ENCODE data around the gene FKBP15. TPM values are rescaled to one million over a fixed set of nuclear protein-coding genes. Genes with fewer than 3 reads are reported as not detected.

FKBP15 gene
- polyA plus RNA-seq, 1 of the 3 experiments (the other 2 are of a cell fraction), result 13.9 TPM

- H3K4me1 ChIP-seq (ENCODE audit: control insufficient read depth in 1 of 2, insufficient read depth in 2 of 2, low read depth in 1 of 2, low read length in 1 of 2), result no peaks in the 10 kb centered on the region
- DNase-seq, result no peak
- H4K20me1 ChIP-seq (ENCODE audit: insufficient read depth), result no peaks in the 10 kb centered on the region
- no peaks in the 10 kb centered on the region for H3K9me3 ChIP-seq
- H3K4me3 ChIP-seq (ENCODE audit: low read depth in 2 of 2, low read length in 1 of 2), result no peak overlapping the region
- H2AFZ ChIP-seq (ENCODE audit: low read depth), result no peak overlapping the region
- peaks cover 4% of the 10 kb centered on the region for H3F3A ChIP-seq (replicated peaks; ENCODE audit: insufficient read depth)
- H3K4me2 ChIP-seq, result no peak overlapping the region
- H3K9ac ChIP-seq, result no peak overlapping the region
- H3K36me3 ChIP-seq (replicated peaks in 1 of 2; ENCODE audit: control insufficient read depth in 1 of 2, insufficient read depth in 2 of 2, low read length in 1 of 2), result peaks cover 54 to 89% of the 10 kb centered on the region in 2 experiments
- H3K9me2 ChIP-seq, result no peaks in the 10 kb centered on the region
- no peaks in the 10 kb centered on the region for H3K27me3 ChIP-seq (ENCODE audit: insufficient read depth)
- H3K79me2 ChIP-seq (ENCODE audit: insufficient read depth), result no peaks in the 10 kb centered on the region
- 84% methylated on average over 2 of the region's 2 CpGs for WGBS (ENCODE audit: low lambda C conversion rate)
- ChIA-PET POLR2A (no interaction called here), CTCF (interaction anchor here (1.6 to 2.6 kb wide), 2 partner anchors 11 to 17 kb away, joined by 3 to 9 read pairs; no protein-coding TSS in a partner anchor)
- TF ChIP-seq SMC3 (IDR thresholded peaks at IDR 0.05; ENCODE audit: low read depth, low read length) (no peak), JUND (IDR thresholded peaks at IDR 0.05) (no peak), TCF12 (IDR thresholded peaks at IDR 0.05) (no peak), IRF3 (IDR thresholded peaks at IDR 0.05; ENCODE audit: low read depth, low read length) (no peak), FOXJ3 (CRISPR knock-in tag; IDR thresholded peaks at IDR 0.05) (no peak), MAX (IDR thresholded peaks at IDR 0.05; ENCODE audit: low read depth) (no peak), REST (IDR thresholded peaks at IDR 0.05; ENCODE audit: low read depth, low read length) (no peak), NFIC (IDR thresholded peaks at IDR 0.05; ENCODE audit: borderline replicate concordance) (no peak), EP300 (IDR thresholded peaks at IDR 0.05; ENCODE audit: borderline replicate concordance in 1 of 2, low read depth in 1 of 2, low read length in 1 of 2) (no peak), EZH2phosphoT487 (IDR thresholded peaks at IDR 0.05; ENCODE audit: borderline replicate concordance, low read depth) (no peak), PBX3 (IDR thresholded peaks at IDR 0.05) (no peak), CTCF (IDR thresholded peaks at IDR 0.05) (no peak)
- no peak overlapping the region for H3K27ac ChIP-seq (ENCODE audit: low read depth in 2 of 2, low read length in 1 of 2)
These were observed 36.5 kb downstream of the FKBP15 start for GRCh38 chr9:113184539-113184938.

All from SK-N-SH (cell line).